Measurements from ENCODE around the gene SPATA46. TPM values are rescaled to one million over a fixed set of nuclear protein-coding genes. Genes with fewer than 3 reads are reported as not detected.

The SPATA46 gene
- total RNA-seq, 4 donors from 2014 or later, result not detected

- H3K4me3 ChIP-seq, result no peak overlapping the region
- TF ChIP-seq CTCF (IDR thresholded peaks at IDR 0.05) (no peak), EP300 (IDR thresholded peaks at IDR 0.05) (no peak), POLR2A (IDR thresholded peaks at IDR 0.05) (no peak), POLR2AphosphoS5 (IDR thresholded peaks at IDR 0.05) (no peak)
- no peak overlapping the region for H3K27ac ChIP-seq
- peaks cover under 1% of the 10 kb centered on the region for H3K4me1 ChIP-seq
- DNase-seq (ENCODE audit: low spot score in 2 of 2), result no peak
- no peaks in the 10 kb centered on the region for H3K9me3 ChIP-seq
- 85% methylated on average over 5 of the region's 5 CpGs for WGBS
- H3K36me3 ChIP-seq, result no peaks in the 10 kb centered on the region
- H3K27me3 ChIP-seq, result no peaks in the 10 kb centered on the region
Observed at GRCh38 chr1:162361349-162361748, 15.3 kb downstream of the SPATA46 start.

- Histone ChIP-seq H3K27ac (no peak overlapping the region), H3K4me1 (no peaks in the 10 kb centered on the region), H3K4me3 (no peak overlapping the region), H3K27me3 (no peaks in the 10 kb centered on the region), H3K9me3 (no peaks in the 10 kb centered on the region), H3K36me3 (no peaks in the 10 kb centered on the region)
- 100% methylated on average over 4 of the region's 4 CpGs for WGBS
- TF ChIP-seq POLR2AphosphoS5 (IDR thresholded peaks at IDR 0.05) (no peak), EP300 (IDR thresholded peaks at IDR 0.05) (no peak), POLR2A (IDR thresholded peaks at IDR 0.05) (no peak), CTCF (IDR thresholded peaks at IDR 0.05) (no peak)
- DNase-seq (ENCODE audit: low spot score in 2 of 2), result no peak
Observed at GRCh38 chr1:162360874-162361260, 15.8 kb downstream of the SPATA46 start.

DNA sequence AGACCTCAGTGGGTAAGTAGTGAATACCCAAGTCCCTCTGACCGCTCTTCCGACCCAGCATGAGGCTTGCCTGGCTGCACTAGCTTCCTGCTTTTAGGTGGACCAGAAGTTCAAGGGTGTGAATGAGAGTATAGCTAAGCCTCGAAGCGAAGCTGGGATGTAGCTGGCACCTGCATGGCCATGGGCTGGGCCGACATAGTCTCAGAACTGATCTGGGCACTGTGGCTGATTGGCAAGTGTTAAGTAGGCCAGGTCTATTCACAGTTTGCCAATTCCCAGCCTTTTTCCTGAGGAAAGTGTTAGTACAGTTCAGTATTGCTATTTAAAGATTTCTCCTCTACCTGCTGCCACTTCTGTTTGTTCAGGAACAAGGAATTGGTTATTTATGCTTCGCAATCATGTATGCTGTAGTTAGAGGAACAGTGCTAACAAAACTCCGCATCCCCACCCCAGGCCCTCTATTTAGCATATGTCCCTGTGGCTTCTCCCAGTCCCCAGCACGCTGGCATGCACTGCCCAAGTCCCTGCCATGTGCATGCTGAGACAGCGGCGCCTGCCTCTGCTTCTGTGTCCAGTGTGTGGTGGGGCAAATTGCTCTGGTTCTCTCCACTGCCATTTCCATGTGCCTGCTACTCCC, 16.3 kb downstream of the SPATA46 start:
- Histone ChIP-seq H3K27me3 (no peaks in the 10 kb centered on the region), H3K9me3 (no peaks in the 10 kb centered on the region), H3K36me3 (no peaks in the 10 kb centered on the region), H3K4me1 (no peaks in the 10 kb centered on the region), H3K27ac (no peak overlapping the region), H3K4me3 (no peak overlapping the region)
- no peak for DNase-seq (ENCODE audit: low spot score in 2 of 2)
- no peak for TF ChIP-seq EP300 (IDR thresholded peaks at IDR 0.05)
- no peak for TF ChIP-seq POLR2A (IDR thresholded peaks at IDR 0.05)
- TF ChIP-seq CTCF (IDR thresholded peaks at IDR 0.05), result no peak
- no peak for TF ChIP-seq POLR2AphosphoS5 (IDR thresholded peaks at IDR 0.05)
- 83% methylated on average over 10 of the region's 10 CpGs for whole genome bisulfite sequencing

DNA sequence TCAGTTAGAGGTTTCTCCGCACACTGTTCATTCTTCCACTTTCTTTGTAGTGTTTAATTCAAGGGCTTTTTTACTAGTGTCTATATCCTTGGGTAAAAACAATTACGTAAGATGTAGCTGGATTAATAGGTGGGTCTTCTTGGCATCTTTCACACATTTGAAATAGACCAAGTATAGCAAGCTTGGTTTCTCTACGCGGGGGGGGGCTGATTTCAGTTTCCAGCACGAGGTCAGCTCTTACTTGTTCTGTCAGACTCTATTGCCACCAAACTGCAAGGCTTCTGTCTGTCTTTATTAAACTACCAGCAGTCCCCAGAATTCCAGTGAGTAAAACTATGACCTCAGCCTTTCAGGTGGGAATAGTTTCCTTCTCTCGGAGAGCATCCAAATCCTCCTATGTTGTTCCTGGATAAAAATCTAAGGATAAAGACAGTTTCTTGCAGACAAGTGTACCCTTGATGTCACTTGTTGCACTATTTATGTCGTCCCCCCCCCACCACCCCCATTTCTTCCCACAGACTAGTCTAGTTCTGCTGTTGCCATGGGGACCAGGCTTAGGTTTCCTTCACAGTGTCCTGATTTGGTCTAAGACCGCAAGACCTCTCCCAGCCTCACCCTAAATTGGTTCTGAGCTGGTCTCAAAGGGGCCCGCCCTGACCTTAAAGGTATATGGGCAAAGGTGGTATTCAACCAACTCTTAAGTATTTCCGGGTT, 17.0 kb downstream of the SPATA46 start:
- no peaks in the 10 kb centered on the region for H3K4me1 ChIP-seq
- H3K9me3 ChIP-seq, result no peaks in the 10 kb centered on the region
- DNase-seq (ENCODE audit: low spot score in 2 of 2), result no peak
- H3K27ac ChIP-seq, result no peak overlapping the region
- 91% methylated on average over 10 of the region's 10 CpGs for WGBS
- TF ChIP-seq POLR2AphosphoS5 (IDR thresholded peaks at IDR 0.05), result no peak
- no peak for TF ChIP-seq CTCF (IDR thresholded peaks at IDR 0.05)
- TF ChIP-seq POLR2A (IDR thresholded peaks at IDR 0.05), result no peak
- TF ChIP-seq EP300 (IDR thresholded peaks at IDR 0.05), result no peak
- no peak overlapping the region for H3K4me3 ChIP-seq
- no peaks in the 10 kb centered on the region for H3K36me3 ChIP-seq
- H3K27me3 ChIP-seq, result no peaks in the 10 kb centered on the region

DNA sequence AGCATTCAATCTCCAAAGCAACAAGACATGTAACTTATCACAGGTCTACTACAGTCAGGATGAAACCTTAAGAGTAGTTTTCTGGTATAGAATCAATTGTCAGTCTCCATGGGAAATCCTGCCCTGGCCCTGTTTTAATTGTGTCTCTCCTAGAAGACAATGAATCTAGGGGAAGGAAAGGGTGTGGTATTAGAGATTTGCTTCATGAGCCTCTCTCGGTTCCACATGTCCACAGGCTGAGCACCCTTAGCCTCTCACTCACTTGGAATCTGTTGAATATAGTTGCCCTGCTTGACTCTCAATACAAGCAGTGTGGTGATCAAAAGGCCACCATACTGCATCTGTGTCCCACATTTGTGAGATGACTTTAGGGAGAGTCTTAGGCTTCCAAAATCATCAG, 17.7 kb downstream of the SPATA46 start:
- TF ChIP-seq POLR2A (IDR thresholded peaks at IDR 0.05) (no peak), EP300 (IDR thresholded peaks at IDR 0.05) (no peak), POLR2AphosphoS5 (IDR thresholded peaks at IDR 0.05) (no peak), CTCF (IDR thresholded peaks at IDR 0.05) (no peak)
- no peaks in the 10 kb centered on the region for H3K27me3 ChIP-seq
- no peak overlapping the region for H3K4me3 ChIP-seq
- no peak overlapping the region for H3K27ac ChIP-seq
- no peaks in the 10 kb centered on the region for H3K9me3 ChIP-seq
- no peaks in the 10 kb centered on the region for H3K36me3 ChIP-seq
- no peaks in the 10 kb centered on the region for H3K4me1 ChIP-seq
- DNase-seq (ENCODE audit: low spot score in 2 of 2), result no peak
- 81% methylated on average over 1 of the region's 1 CpG for WGBS
